Gastrocnemius medialis (tissue), 4 donors: ENCODE measurements around the gene CCDC80.

Source experiments
- CTCF ChIP-seq, 5 experiments: fragments of 450-650 bp in 3 of 5; fragments of 200-600 bp in 2 of 5; sonication (generic) in 2 of 5; IDR thresholded peaks in 4 of 5; conservative IDR thresholded peaks in 1 of 5; 1 replicate in 4 of 5; 2 replicates in 1 of 5; pipeline ENCODE4 v1.5.1; 2016 to 2019; ENCODE audit warnings: antibody characterized with exemption in 5 of 5, mild to moderate bottlenecking in 3 of 5, moderate library complexity in 3 of 5
- POLR2A ChIP-seq, 2 donors: fragments of 450-650 bp; IDR thresholded peaks; one replicate each; pipeline ENCODE4 v1.6.1; 2017; ENCODE audit warnings: antibody characterized with exemption in 2 of 2, mild to moderate bottlenecking in 2 of 2, moderate library complexity in 2 of 2

- TF ChIP-seq CTCF (IDR thresholded peaks at IDR 0.05 in 4 of 5, conservative IDR thresholded peaks at IDR 0.05 in 1 of 5) (no peak), POLR2A (IDR thresholded peaks at IDR 0.05) (no peak)
These were observed 47.3 kb upstream of the CCDC80 start for GRCh38 chr3:112688085-112688769.
